Vagina (tissue), 2 donors: ENCODE measurements around the gene TTC7B.

Experiments used
- CTCF ChIP-seq, 3 experiments: fragments of 450-650 bp in 2 of 3; fragments of 200-600 bp in 1 of 3; sonication (generic) in 1 of 3; IDR thresholded peaks; one replicate each; pipeline ENCODE4 v1.5.1; 2017 to 2019; ENCODE audit warnings: antibody characterized with exemption in 3 of 3, mild to moderate bottlenecking in 2 of 3, moderate library complexity in 2 of 3
- POLR2A ChIP-seq, 2 donors: fragments of 450-650 bp; IDR thresholded peaks; one replicate each; pipeline ENCODE4 v1.6.1; 2017; ENCODE audit warnings: antibody characterized with exemption in 2 of 2, mild to moderate bottlenecking in 2 of 2, moderate library complexity in 2 of 2

- TF ChIP-seq POLR2A (IDR thresholded peaks at IDR 0.05) = no peak
- TF ChIP-seq CTCF (IDR thresholded peaks at IDR 0.05) = no peak
These were observed 249.7 kb downstream of the TTC7B start for GRCh38 chr14:90566481-90566880.
